HL-60 (cell line): Measurements from ENCODE around the gene DHRSX.

Experiments used
- GABPA ChIP-seq: IDR thresholded peaks from 2 replicates; pipeline ENCODE4 v1.6.1; 2012; ENCODE audit warnings: low read depth
- POLR2AphosphoS5 ChIP-seq: IDR thresholded peaks from 2 replicates; pipeline ENCODE4 v1.6.1; 2012; ENCODE audit warnings: low read depth
- TF ChIP-seq, protein P1 (sequence below): IDR thresholded peaks from 2 replicates; pipeline ENCODE4 v1.6.1; 2012; ENCODE audit warnings: low read depth; ENCODE audit not compliant: insufficient replicate concordance
- TF ChIP-seq, protein P2 (sequence below): IDR thresholded peaks from one replicate; pipeline ENCODE4 v1.5.1; 2011; ENCODE audit warnings: low read length, control low read depth, inconsistent platforms; ENCODE audit not compliant: insufficient read depth

DNA sequence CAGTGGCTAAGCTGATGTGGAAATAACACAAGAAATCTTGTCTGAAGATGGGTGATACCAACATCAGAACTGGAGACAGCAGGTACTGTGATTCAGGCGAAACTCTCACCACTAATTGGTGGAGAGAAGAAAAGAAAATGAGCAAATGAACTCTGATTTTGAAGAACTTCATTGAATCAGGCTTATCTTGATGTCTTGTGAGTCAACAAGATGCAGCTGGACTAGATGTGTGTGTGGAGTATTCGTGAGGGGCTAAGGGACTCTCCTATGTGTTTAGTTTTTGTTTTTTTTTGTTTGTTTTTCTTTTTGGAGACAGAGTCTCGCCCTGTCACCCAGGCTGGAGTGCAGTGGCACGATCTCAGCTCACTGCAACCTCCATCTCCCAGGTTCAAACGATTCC is 131.6 kb downstream of the DHRSX start:
- TF ChIP-seq, protein P1, sequence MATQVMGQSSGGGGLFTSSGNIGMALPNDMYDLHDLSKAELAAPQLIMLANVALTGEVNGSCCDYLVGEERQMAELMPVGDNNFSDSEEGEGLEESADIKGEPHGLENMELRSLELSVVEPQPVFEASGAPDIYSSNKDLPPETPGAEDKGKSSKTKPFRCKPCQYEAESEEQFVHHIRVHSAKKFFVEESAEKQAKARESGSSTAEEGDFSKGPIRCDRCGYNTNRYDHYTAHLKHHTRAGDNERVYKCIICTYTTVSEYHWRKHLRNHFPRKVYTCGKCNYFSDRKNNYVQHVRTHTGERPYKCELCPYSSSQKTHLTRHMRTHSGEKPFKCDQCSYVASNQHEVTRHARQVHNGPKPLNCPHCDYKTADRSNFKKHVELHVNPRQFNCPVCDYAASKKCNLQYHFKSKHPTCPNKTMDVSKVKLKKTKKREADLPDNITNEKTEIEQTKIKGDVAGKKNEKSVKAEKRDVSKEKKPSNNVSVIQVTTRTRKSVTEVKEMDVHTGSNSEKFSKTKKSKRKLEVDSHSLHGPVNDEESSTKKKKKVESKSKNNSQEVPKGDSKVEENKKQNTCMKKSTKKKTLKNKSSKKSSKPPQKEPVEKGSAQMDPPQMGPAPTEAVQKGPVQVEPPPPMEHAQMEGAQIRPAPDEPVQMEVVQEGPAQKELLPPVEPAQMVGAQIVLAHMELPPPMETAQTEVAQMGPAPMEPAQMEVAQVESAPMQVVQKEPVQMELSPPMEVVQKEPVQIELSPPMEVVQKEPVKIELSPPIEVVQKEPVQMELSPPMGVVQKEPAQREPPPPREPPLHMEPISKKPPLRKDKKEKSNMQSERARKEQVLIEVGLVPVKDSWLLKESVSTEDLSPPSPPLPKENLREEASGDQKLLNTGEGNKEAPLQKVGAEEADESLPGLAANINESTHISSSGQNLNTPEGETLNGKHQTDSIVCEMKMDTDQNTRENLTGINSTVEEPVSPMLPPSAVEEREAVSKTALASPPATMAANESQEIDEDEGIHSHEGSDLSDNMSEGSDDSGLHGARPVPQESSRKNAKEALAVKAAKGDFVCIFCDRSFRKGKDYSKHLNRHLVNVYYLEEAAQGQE = no peak
- TF ChIP-seq, protein P2, sequence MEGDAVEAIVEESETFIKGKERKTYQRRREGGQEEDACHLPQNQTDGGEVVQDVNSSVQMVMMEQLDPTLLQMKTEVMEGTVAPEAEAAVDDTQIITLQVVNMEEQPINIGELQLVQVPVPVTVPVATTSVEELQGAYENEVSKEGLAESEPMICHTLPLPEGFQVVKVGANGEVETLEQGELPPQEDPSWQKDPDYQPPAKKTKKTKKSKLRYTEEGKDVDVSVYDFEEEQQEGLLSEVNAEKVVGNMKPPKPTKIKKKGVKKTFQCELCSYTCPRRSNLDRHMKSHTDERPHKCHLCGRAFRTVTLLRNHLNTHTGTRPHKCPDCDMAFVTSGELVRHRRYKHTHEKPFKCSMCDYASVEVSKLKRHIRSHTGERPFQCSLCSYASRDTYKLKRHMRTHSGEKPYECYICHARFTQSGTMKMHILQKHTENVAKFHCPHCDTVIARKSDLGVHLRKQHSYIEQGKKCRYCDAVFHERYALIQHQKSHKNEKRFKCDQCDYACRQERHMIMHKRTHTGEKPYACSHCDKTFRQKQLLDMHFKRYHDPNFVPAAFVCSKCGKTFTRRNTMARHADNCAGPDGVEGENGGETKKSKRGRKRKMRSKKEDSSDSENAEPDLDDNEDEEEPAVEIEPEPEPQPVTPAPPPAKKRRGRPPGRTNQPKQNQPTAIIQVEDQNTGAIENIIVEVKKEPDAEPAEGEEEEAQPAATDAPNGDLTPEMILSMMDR = no peak
- TF ChIP-seq POLR2AphosphoS5 (no peak), GABPA (no peak)
